ENCODE data around the gene PRKACA.
A peak's percentile ranks its signal among the peaks of the same experiment; 100 is the strongest.

Gene PRKACA

GRCh38 chr19:14080887-14081796 lies 36.4 kb downstream of the PRKACA start:
- H3K4me3 ChIP-seq (ENCODE audit: low read depth, low read length) = peak overlapping the region; percentile 90
- TF ChIP-seq CTCF (IDR thresholded peaks at IDR 0.05; ENCODE audit: borderline replicate concordance, insufficient read depth, low read depth, low read length) = no peak

GRCh38 chr19:14078411-14078810 lies 39.2 kb downstream of the PRKACA start:
- H3K4me3 ChIP-seq (ENCODE audit: low read depth, low read length) = no peak overlapping the region
- no peak for TF ChIP-seq CTCF (IDR thresholded peaks at IDR 0.05; ENCODE audit: borderline replicate concordance, insufficient read depth, low read depth, low read length)

- no peak for TF ChIP-seq CTCF (IDR thresholded peaks at IDR 0.05; ENCODE audit: borderline replicate concordance, insufficient read depth, low read depth, low read length)
- H3K4me3 ChIP-seq (ENCODE audit: low read depth, low read length) = peak overlapping the region; percentile 52
Measured at GRCh38 chr19:14073925-14074838, 43.4 kb downstream of the PRKACA start.

GRCh38 chr19:14073261-14073924 lies 44.2 kb downstream of the PRKACA start:
- peak; percentile 83 for TF ChIP-seq CTCF (IDR thresholded peaks at IDR 0.05; ENCODE audit: borderline replicate concordance, insufficient read depth, low read depth, low read length)
- peak overlapping the region; percentile 52 for H3K4me3 ChIP-seq (ENCODE audit: low read depth, low read length)

GRCh38 chr19:14072535-14073260 lies 44.9 kb downstream of the PRKACA start, which contains the start of gene MISP3:
Gene MISP3 (plus strand): TSS chr19:14072786. CDS start chr19:14073310, 524 bp downstream.
- no peak for TF ChIP-seq CTCF (IDR thresholded peaks at IDR 0.05; ENCODE audit: borderline replicate concordance, insufficient read depth, low read depth, low read length)
- H3K4me3 ChIP-seq (ENCODE audit: low read depth, low read length) = peak within 1 kb of the TSS; percentile 52
